Fibroblast of lung (primary cell): ENCODE data around the gene WDR35. TPM values are rescaled to one million over a fixed set of nuclear protein-coding genes. Genes with fewer than 3 reads are reported as not detected.

Experiments used
- DNase-seq, 2 donors: peaks; one replicate each; pipeline versions ENCODE4 v3.0.0 to v3.0.0-alpha.2; 2010; ENCODE audit warnings: low read depth in 2 of 2
- H2AFZ ChIP-seq: 2 replicates; pipeline ENCODE4 v1.5.1; 2012; ENCODE audit warnings: low read length, control low read depth, inconsistent platforms
- H3K27ac ChIP-seq: 2 replicates; pipeline ENCODE4 v1.5.1; 2011; ENCODE audit warnings: low read length, control low read depth; ENCODE audit not compliant: insufficient read depth
- H3K27me3 ChIP-seq: 2 replicates; pipeline ENCODE4 v1.5.1; 2011; ENCODE audit warnings: mild to moderate bottlenecking, low read length; ENCODE audit not compliant: control insufficient read depth, insufficient read depth
- H3K36me3 ChIP-seq: 2 replicates; pipeline ENCODE4 v1.5.1; 2011; ENCODE audit warnings: low read length; ENCODE audit not compliant: control insufficient read depth, insufficient read depth
- H3K4me1 ChIP-seq: 2 replicates; pipeline ENCODE4 v1.5.1; 2011; ENCODE audit warnings: low read length; ENCODE audit not compliant: control insufficient read depth, insufficient read depth; ENCODE audit errors: extremely low read depth
- H3K4me2 ChIP-seq: 2 replicates; pipeline ENCODE4 v1.5.1; 2011; ENCODE audit warnings: low read length, control low read depth; ENCODE audit not compliant: insufficient read depth; ENCODE audit errors: extremely low read depth
- H3K4me3 ChIP-seq, 4 experiments: fragments of 200-600 bp in 1 of 4; sonication (generic) in 1 of 4; replicated peaks in 1 of 4; 2 replicates each; pipeline ENCODE4 v1.5.1; 2011 to 2016; ENCODE audit warnings: low read length in 4 of 4, low read depth in 3 of 4, mild to moderate bottlenecking in 3 of 4, control low read depth in 2 of 4, inconsistent platforms in 1 of 4, mixed read lengths in 1 of 4; ENCODE audit not compliant: insufficient read depth in 1 of 4; ENCODE audit errors: control extremely low read depth in 1 of 4
- H3K79me2 ChIP-seq: 2 replicates; pipeline ENCODE4 v1.5.1; 2012; ENCODE audit warnings: mild to moderate bottlenecking, low read length, inconsistent platforms; ENCODE audit not compliant: control insufficient read depth, insufficient read depth
- H3K9ac ChIP-seq: 2 replicates; pipeline ENCODE4 v1.5.1; 2011; ENCODE audit warnings: mild to moderate bottlenecking, low read length, control low read depth; ENCODE audit not compliant: insufficient read depth
- H3K9me3 ChIP-seq: 2 replicates; pipeline ENCODE4 v1.5.1; 2012; ENCODE audit warnings: low read depth, low read length; ENCODE audit not compliant: control insufficient read depth, insufficient read depth
- H4K20me1 ChIP-seq: 2 replicates; pipeline ENCODE4 v1.5.1; 2011; ENCODE audit warnings: low read length; ENCODE audit not compliant: control insufficient read depth, insufficient read depth; ENCODE audit errors: extremely low read depth
- EZH2 ChIP-seq: IDR thresholded peaks from 2 replicates; pipeline ENCODE4 v1.5.1; 2012; ENCODE audit warnings: low read length, control low read depth, mild to moderate bottlenecking; ENCODE audit errors: missing control alignments
- polyA plus RNA-seq, 2 donors: library from polyadenylated mRNA; depleted of rRNA in 1 of 2; stranded (reverse) in 1 of 2; unstranded in 1 of 2; fragments of >200 nt; gene quantifications; 2 replicates each; pipeline ENCODE4 v1.2.1, GENCODE V29; 2011 to 2012; ENCODE audit warnings: missing spikeins in 1 of 2
- total RNA-seq: library from RNA; depleted of rRNA; stranded (reverse); fragments of >200 nt; gene quantifications from 2 replicates; pipeline ENCODE4 v1.2.1, GENCODE V29; 2014
- TF ChIP-seq, protein P1 (sequence below), 2 donors: IDR thresholded peaks in 1 of 2; conservative IDR thresholded peaks in 1 of 2; 1 replicate in 1 of 2; 2 replicates in 1 of 2; pipeline ENCODE4 v1.5.1; 2011 to 2012; ENCODE audit warnings: low read length in 2 of 2, control low read depth in 1 of 2, inconsistent platforms in 1 of 2, low read depth in 1 of 2, mild to moderate bottlenecking in 1 of 2

The WDR35 gene
- total and polyA plus RNA-seq, 2 donors (not counting 1 experiment from before 2014, with no cell fraction given) = 8.3 to 11.6 TPM

DNA sequence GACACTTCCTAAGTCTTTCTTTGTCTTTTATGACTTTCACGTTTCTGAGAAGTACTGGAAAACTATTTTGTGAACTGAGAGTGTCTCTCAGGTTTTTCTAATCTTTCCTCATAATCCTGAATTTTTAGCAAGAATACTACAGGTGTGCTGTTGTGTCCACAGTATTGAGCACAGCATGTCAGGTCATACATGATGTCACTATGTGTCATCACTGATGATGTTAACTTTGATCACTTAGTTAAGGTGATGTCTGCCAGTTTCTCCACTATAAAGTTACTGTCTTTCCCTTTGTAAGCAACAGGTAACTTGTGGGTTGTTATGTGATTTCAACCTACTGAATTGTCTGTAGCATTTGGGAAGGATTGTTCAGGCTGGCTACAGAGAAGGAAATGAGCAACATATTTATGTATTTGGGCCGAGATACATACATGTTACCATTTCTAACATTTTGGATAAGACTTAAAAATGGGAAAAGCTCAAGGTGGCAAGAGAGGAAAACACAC is 11.5 kb upstream of the WDR35 start:
- no peaks in the 10 kb centered on the region for H3K27me3 ChIP-seq
- TF ChIP-seq EZH2 = no peak
- TF ChIP-seq, protein P1, sequence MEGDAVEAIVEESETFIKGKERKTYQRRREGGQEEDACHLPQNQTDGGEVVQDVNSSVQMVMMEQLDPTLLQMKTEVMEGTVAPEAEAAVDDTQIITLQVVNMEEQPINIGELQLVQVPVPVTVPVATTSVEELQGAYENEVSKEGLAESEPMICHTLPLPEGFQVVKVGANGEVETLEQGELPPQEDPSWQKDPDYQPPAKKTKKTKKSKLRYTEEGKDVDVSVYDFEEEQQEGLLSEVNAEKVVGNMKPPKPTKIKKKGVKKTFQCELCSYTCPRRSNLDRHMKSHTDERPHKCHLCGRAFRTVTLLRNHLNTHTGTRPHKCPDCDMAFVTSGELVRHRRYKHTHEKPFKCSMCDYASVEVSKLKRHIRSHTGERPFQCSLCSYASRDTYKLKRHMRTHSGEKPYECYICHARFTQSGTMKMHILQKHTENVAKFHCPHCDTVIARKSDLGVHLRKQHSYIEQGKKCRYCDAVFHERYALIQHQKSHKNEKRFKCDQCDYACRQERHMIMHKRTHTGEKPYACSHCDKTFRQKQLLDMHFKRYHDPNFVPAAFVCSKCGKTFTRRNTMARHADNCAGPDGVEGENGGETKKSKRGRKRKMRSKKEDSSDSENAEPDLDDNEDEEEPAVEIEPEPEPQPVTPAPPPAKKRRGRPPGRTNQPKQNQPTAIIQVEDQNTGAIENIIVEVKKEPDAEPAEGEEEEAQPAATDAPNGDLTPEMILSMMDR (conservative IDR thresholded peaks at IDR 0.05 in 1 of 2, IDR thresholded peaks at IDR 0.05 in 1 of 2; ENCODE audit: low read depth in 1 of 2, low read length in 2 of 2) = no peak
- DNase-seq = no peak
- no peak overlapping the region for H2AFZ ChIP-seq
- no peak overlapping the region for H3K4me3 ChIP-seq
- no peak overlapping the region for H3K27ac ChIP-seq
- no peaks in the 10 kb centered on the region for H3K4me1 ChIP-seq
- no peaks in the 10 kb centered on the region for H3K9me3 ChIP-seq
- no peak overlapping the region for H3K4me2 ChIP-seq
- H3K79me2 ChIP-seq = no peaks in the 10 kb centered on the region
- no peaks in the 10 kb centered on the region for H4K20me1 ChIP-seq
- no peaks in the 10 kb centered on the region for H3K36me3 ChIP-seq
- no peak overlapping the region for H3K9ac ChIP-seq

DNA sequence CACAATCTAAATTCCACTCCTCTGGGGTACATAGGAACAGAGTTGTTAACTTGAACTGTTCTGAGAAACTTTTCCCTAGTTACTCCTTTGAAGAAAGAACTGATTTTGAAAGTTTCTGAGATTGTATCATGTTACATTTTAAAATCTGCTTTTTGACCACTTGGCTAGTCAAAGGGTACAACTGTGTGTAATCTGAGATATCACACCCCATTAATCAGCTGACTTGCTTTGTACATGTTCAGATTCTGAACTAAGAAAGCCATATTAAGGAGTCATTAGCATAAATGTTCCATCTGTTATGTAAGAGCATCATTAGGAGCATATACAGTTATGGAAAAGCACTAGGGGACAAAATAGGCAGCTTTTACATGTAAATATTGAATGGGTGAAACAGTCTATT is 3.8 kb upstream of the WDR35 start:
- Histone ChIP-seq H3K4me1 (no peaks in the 10 kb centered on the region), H3K79me2 (no peaks in the 10 kb centered on the region), H3K9ac (no peak overlapping the region), H3K27me3 (no peaks in the 10 kb centered on the region), H3K9me3 (no peaks in the 10 kb centered on the region), H3K4me2 (no peak overlapping the region), H3K36me3 (no peaks in the 10 kb centered on the region), H4K20me1 (no peaks in the 10 kb centered on the region), H3K4me3 (no peak overlapping the region), H3K27ac (no peak overlapping the region), H2AFZ (no peak overlapping the region)
- peak in 1 of 2 donors; percentile 92 for DNase-seq
- TF ChIP-seq, protein P1 (conservative IDR thresholded peaks at IDR 0.05 in 1 of 2, IDR thresholded peaks at IDR 0.05 in 1 of 2; ENCODE audit: low read depth in 1 of 2, low read length in 2 of 2) = no peak
- no peak for TF ChIP-seq EZH2

DNA sequence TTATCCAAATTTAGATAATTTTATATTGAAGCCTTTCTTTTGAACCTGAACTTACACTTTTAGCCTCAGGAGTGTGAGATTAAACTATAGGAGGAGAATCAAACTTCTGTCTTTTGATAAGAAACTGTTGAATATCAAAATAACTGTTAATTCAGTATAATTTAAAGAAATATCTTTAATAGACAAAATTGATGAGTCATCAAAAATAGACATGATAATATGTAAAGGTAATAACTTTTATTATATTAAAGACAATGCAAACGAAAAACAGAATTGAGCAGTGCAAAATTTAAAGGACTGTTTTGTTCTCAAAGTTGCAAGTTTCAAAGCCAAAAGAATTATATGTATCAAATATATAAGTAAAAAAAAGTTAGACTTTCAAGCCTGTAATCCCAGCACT is 2.0 kb upstream of the WDR35 start:
- TF ChIP-seq EZH2 = no peak
- TF ChIP-seq, protein P1 (conservative IDR thresholded peaks at IDR 0.05 in 1 of 2, IDR thresholded peaks at IDR 0.05 in 1 of 2; ENCODE audit: low read depth in 1 of 2, low read length in 2 of 2) = no peak

More for the DNA sequence above, 2.0 kb upstream of the WDR35 start:
- Histone ChIP-seq H3K9me3 (no peaks in the 10 kb centered on the region), H3K4me3 (no peak overlapping the region), H3K27me3 (no peaks in the 10 kb centered on the region), H3K9ac (no peak overlapping the region), H3K4me1 (no peaks in the 10 kb centered on the region), H3K79me2 (no peaks in the 10 kb centered on the region), H2AFZ (no peak overlapping the region), H3K27ac (no peak overlapping the region), H3K36me3 (no peaks in the 10 kb centered on the region), H3K4me2 (no peak overlapping the region), H4K20me1 (no peaks in the 10 kb centered on the region)
- no peak for DNase-seq
